Testis (tissue), 2 donors: ENCODE data around the gene CMYA5.

Experiments
- CTCF ChIP-seq, 3 experiments: fragments of 450-650 bp in 2 of 3; fragments of 200-600 bp in 1 of 3; sonication (generic) in 1 of 3; IDR thresholded peaks; one replicate each; pipeline ENCODE4 v1.5.1; 2016 to 2019; ENCODE audit warnings: antibody characterized with exemption in 3 of 3, mild to moderate bottlenecking in 2 of 3, moderate library complexity in 1 of 3
- POLR2A ChIP-seq: fragments of 450-650 bp; IDR thresholded peaks from one replicate; pipeline ENCODE4 v1.6.1; 2017; ENCODE audit warnings: antibody characterized with exemption, mild to moderate bottlenecking, moderate library complexity

GRCh38 chr5:79759848-79760247 is 70.2 kb downstream of the CMYA5 start:
- TF ChIP-seq CTCF (IDR thresholded peaks at IDR 0.05) (no peak), POLR2A (no peak)
